Measurements from ENCODE around the gene ERLIN1. TPM values are rescaled to one million over a fixed set of nuclear protein-coding genes. Genes with fewer than 3 reads are reported as not detected.

The ERLIN1 gene
- total RNA-seq, 4 donors from 2014 or later, result 23.0 to 36.9 (median 35.1) TPM

DNA sequence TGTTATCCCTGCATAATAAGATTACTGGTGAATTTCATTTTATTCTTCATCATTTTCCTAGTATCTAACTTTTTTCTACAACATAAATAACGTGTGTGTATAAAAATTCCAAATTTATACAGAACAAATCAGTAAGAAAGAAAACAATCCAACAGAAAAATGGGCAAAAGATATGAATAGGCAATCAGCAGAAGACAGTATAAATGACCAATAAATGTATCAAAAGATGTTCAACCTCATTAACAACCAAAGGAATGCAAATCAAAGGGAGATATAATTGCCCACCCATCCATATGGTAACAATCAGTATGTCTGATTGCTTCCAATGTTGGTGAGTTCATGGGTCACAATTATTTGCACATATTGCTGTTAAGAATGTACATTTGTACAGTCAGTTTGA lies 13.5 kb downstream of the ERLIN1 start:
- intact Hi-C loops (cut with DNase I; ENCODE audit: low total_unique reads), result no loop called here
- DNase-seq (ENCODE audit: low spot score in 2 of 2), result no peak
- TF ChIP-seq POLR2A (IDR thresholded peaks at IDR 0.05), result no peak
- no peak overlapping the region for H3K4me3 ChIP-seq (ENCODE audit: low read depth, poor library complexity, severe bottlenecking)
- 93 to 96% methylated on average over 1 of the region's 1 CpG for WGBS, 2 donors

DNA sequence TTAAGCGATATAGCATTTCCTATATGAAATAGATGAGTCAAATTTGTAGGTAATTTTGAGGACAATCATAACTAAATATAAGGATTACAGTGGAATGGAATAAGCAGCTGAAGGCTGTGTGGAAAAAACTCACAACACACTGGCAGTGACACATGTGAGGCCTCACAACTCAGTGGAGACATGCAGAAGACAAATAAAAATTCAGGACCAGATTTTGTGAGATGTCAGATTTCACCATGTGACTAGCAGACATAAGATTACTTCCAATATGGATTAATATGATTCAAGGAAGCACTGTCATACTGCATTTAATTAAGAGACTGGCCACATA lies 17.6 kb downstream of the ERLIN1 start:
- TF ChIP-seq, protein P1, sequence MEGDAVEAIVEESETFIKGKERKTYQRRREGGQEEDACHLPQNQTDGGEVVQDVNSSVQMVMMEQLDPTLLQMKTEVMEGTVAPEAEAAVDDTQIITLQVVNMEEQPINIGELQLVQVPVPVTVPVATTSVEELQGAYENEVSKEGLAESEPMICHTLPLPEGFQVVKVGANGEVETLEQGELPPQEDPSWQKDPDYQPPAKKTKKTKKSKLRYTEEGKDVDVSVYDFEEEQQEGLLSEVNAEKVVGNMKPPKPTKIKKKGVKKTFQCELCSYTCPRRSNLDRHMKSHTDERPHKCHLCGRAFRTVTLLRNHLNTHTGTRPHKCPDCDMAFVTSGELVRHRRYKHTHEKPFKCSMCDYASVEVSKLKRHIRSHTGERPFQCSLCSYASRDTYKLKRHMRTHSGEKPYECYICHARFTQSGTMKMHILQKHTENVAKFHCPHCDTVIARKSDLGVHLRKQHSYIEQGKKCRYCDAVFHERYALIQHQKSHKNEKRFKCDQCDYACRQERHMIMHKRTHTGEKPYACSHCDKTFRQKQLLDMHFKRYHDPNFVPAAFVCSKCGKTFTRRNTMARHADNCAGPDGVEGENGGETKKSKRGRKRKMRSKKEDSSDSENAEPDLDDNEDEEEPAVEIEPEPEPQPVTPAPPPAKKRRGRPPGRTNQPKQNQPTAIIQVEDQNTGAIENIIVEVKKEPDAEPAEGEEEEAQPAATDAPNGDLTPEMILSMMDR (IDR thresholded peaks at IDR 0.05), result no peak
- TF ChIP-seq POLR2A (IDR thresholded peaks at IDR 0.05), result no peak
- DNase-seq (ENCODE audit: low spot score in 2 of 2), result no peak
- H3K4me3 ChIP-seq (ENCODE audit: low read depth, poor library complexity, severe bottlenecking), result no peak overlapping the region
- 93 to 98% methylated on average over 1 of the region's 1 CpG for WGBS, 2 donors
- intact Hi-C loops (cut with DNase I; ENCODE audit: low total_unique reads), result no loop called here

DNA sequence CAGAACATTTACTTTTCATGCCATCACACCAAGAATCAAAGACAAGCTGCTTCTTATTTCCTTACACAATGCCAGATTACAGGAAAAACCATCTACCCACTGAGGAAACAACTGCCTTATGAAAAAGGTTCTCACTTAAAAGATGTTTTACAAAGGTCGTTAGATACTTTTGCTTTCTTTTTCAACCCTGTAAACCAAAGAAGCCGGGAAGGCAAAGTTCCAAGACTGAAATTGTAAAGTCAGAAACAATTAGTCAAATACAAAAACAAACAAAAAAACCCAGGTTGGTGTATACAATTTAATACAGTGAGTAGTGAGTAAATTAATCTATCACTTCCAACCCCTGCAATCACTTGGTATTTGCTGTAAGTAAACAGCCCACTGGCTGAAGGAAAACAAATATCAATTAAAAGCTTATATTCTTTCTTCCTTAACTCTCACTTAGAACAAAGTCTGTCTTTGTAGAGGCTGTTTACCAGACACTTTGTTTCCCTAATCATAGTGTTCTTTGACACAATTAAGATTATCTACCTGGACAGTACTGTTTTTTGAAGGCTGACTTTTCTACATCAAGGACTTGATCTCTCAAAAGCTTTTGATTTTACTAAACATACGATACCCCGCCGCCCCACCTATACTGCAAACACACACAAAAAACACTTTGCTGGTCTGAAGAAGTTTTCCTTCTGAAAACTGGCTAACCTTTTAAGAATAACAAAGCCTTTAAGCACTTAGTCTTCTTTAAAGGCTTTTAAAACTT lies 18.1 kb downstream of the ERLIN1 start:
- no peak overlapping the region for H3K4me3 ChIP-seq (ENCODE audit: low read depth, poor library complexity, severe bottlenecking)
- DNase-seq (ENCODE audit: low spot score in 2 of 2), result no peak
- intact Hi-C loops (cut with DNase I; ENCODE audit: low total_unique reads), result no loop called here
- WGBS, 2 donors, result 74 to 86% methylated on average over 5 of the region's 5 CpGs
- no peak for TF ChIP-seq POLR2A (IDR thresholded peaks at IDR 0.05)
- TF ChIP-seq, protein P1 (IDR thresholded peaks at IDR 0.05), result no peak

DNA sequence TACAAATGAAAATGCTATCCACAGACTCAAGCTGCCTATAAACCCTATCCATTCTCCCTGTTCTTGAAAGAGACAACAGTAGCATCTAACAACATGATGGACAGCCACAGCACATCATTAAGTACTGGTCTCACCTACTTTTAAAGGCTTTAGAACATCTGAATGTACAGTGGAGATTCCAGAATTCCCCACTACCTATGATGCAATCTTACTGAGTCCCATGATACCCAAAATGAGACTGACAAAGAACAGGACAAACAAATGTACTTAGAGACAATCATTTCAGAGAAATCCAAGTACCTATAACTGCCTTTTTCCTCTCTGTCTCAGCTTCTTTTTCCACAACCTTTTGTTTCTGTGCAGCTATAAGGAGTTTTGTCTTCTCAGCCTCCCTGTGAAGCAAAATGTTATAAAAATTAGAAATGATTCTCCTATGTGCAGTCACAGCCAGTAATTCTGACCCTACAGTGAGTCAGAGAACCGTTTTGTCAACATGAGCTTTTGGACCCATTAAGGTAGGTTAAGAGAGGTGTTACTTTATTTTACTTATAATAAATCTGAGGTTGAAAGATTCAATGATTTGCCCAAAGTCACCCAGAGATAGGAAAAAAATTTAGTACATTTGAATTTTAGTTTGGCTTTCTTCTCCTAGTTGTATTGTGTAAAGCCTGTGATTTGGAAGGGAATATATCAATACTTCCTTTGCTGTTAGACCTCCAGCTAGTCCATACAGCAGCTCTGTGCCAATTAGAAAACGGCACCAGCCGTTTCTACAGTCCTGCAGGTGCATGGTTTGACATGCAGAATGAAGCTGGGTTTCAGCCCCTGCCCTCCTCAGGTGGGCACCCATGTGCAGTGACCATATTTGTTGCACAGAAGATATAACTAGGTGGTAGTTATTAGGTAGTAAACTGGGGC lies 21.9 kb downstream of the ERLIN1 start:
- intact Hi-C loops (cut with DNase I; ENCODE audit: low total_unique reads), result no loop called here
- TF ChIP-seq, protein P1 (IDR thresholded peaks at IDR 0.05), result no peak
- no peak for TF ChIP-seq POLR2A (IDR thresholded peaks at IDR 0.05)
- 85 to 88% methylated on average over 3 of the region's 3 CpGs for WGBS, 2 donors
- no peak for DNase-seq (ENCODE audit: low spot score in 2 of 2)
- no peak overlapping the region for H3K4me3 ChIP-seq (ENCODE audit: low read depth, poor library complexity, severe bottlenecking)

DNA sequence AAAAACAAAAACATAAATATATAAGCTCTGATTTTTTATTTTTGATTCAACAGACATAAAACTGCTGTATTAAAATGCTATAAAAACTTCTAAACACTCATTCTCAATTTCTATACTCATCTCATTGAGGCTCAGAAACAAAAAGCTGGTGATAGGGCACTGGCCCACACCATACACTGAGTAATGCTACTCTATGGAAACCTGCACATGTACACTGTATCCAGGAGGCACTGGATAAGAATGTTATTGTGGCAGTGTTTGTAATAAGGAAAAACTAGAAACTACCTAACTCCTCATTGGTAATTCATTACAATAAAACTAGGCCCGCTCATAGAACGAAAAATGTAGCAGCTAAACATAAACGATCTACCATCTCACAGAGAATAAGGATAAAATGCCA lies 23.1 kb downstream of the ERLIN1 start:
- no peak for TF ChIP-seq POLR2A (IDR thresholded peaks at IDR 0.05)
- TF ChIP-seq, protein P1 (IDR thresholded peaks at IDR 0.05), result no peak
- H3K4me3 ChIP-seq (ENCODE audit: low read depth, poor library complexity, severe bottlenecking), result no peak overlapping the region
- no peak for DNase-seq (ENCODE audit: low spot score in 2 of 2)
- WGBS, 2 donors, result 93 to 94% methylated on average over 3 of the region's 3 CpGs
- intact Hi-C loops (cut with DNase I; ENCODE audit: low total_unique reads), result no loop called here

DNA sequence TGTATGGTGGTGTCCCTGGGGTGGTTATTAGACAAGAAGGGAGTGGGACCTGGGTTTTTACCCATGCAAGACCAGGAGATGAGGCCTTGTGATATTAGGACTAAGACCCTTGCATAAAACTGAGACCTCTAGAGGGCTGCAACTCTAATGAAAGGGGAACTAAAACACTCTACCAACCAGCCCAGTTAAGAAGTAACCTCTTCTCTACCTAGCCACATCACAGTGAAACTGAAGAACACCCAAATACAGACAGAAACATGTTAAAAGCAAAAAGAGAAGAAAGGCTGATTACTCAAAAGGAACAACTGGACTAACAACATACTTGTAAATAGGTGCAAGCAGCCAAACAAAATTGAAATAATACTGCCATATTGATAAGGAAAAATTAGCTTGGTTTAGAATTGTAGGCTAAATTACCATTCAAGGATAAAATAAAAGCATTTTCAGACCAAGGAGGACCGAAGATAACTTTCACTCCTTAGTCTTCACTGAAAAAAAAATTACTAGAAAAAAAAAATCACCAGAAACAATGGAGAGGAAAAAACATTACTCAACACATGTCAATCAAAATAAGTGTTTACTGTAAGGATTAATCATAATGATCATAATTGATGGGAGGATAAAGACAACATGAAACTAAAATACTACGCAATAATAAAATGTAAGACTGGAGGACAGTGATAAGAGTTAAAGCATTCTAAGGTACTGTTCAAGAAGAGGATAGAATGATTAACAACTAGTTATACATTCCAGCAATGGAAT lies 27.6 kb downstream of the ERLIN1 start:
- H3K4me3 ChIP-seq (ENCODE audit: low read depth, poor library complexity, severe bottlenecking), result no peak overlapping the region
- WGBS, 2 donors, result 70 to 91% methylated on average over 2 of the region's 2 CpGs
- no peak for DNase-seq (ENCODE audit: low spot score in 2 of 2)
- intact Hi-C loops (cut with DNase I; ENCODE audit: low total_unique reads), result no loop called here
- TF ChIP-seq, protein P1 (IDR thresholded peaks at IDR 0.05), result no peak
- TF ChIP-seq POLR2A (IDR thresholded peaks at IDR 0.05), result no peak

Measured in lower leg skin (tissue), 4 donors.